Stimulated activated CD8-positive, alpha-beta memory T cell treated with anti-CD3 and anti-CD28 coated beads, Interleukin-7, amount 100 ng/mL, for 1 hour (primary cell): ENCODE data around the gene SUN5.
"Not testable (repeated sequence)": the region's sequence is repeated elsewhere in the genome, so short reads cannot be mapped to it uniquely, and the experiment has no call there.

Source experiments
- DNase-seq, 2 donors: peaks; one replicate each; pipeline ENCODE4 v3.0.0-alpha.2; 2020; ENCODE audit warnings: low read depth in 2 of 2

The SUN5 gene

GRCh38 chr20:32977281-32978008, 26.8 kb downstream of the SUN5 start:
- no peak for DNase-seq

GRCh38 chr20:32976746-32977145, 27.5 kb downstream of the SUN5 start:
- no peak for DNase-seq

- no peak for DNase-seq
Measured at GRCh38 chr20:32975698-32976674, 28.2 kb downstream of the SUN5 start.

- DNase-seq, result not testable (repeated sequence)
Measured at GRCh38 chr20:32975121-32975520, 29.1 kb downstream of the SUN5 start.

- not testable (repeated sequence) for DNase-seq
Measured at GRCh38 chr20:32974204-32975064, 29.8 kb downstream of the SUN5 start.

- no peak for DNase-seq
Measured at GRCh38 chr20:32973077-32973717, 31.0 kb downstream of the SUN5 start.

GRCh38 chr20:32972181-32973076, 31.8 kb downstream of the SUN5 start:
- DNase-seq, result peak; percentile 54

GRCh38 chr20:32971703-32972161, 32.5 kb downstream of the SUN5 start:
- no peak for DNase-seq

- no peak for DNase-seq
Measured at GRCh38 chr20:32970973-32971300, 33.3 kb downstream of the SUN5 start.

GRCh38 chr20:32970115-32970972, 33.9 kb downstream of the SUN5 start:
- no peak for DNase-seq

- no peak for DNase-seq
Measured at GRCh38 chr20:32969356-32970114, 34.7 kb downstream of the SUN5 start.

- DNase-seq, result no peak
Measured at GRCh38 chr20:32968478-32969241, 35.6 kb downstream of the SUN5 start.

GRCh38 chr20:32967961-32968457, 36.2 kb downstream of the SUN5 start:
- DNase-seq, result no peak

GRCh38 chr20:32966881-32967781, 37.1 kb downstream of the SUN5 start:
- no peak for DNase-seq

GRCh38 chr20:32966382-32966781, 37.9 kb downstream of the SUN5 start:
- DNase-seq, result no peak

GRCh38 chr20:32965581-32966373, 38.5 kb downstream of the SUN5 start:
- DNase-seq, result no peak
